DND-41 (cell line): Measurements from ENCODE around the gene SLC15A4.

Source experiments
- ATAC-seq: fragments of 200-7000 bp; cut with Tn5 transposase; 3 replicates; pipeline ENCODE4 v1.9.1; 2021; ENCODE audit warnings: low read depth; ENCODE audit not compliant: insufficient read depth
- DNase-seq: peaks from one replicate; pipeline ENCODE4 v3.0.0-alpha.2; 2020
- H2AFZ ChIP-seq: 2 replicates; pipeline ENCODE4 v1.6.0; 2012; ENCODE audit warnings: low read depth, low read length
- H3K27ac ChIP-seq: 2 replicates; pipeline ENCODE4 v1.5.1; 2012; ENCODE audit warnings: low read length, inconsistent platforms
- H3K27me3 ChIP-seq: fragments of 200-600 bp; sonication (generic); 2 replicates; pipeline ENCODE4 v1.6.0; 2012; ENCODE audit warnings: low read length, mild to moderate bottlenecking, inconsistent platforms; ENCODE audit not compliant: insufficient read depth, poor library complexity
- H3K36me3 ChIP-seq: 2 replicates; pipeline ENCODE4 v1.5.1; 2012; ENCODE audit warnings: low read length, inconsistent platforms; ENCODE audit not compliant: insufficient read depth
- H3K4me1 ChIP-seq: 2 replicates; pipeline ENCODE4 v1.5.1; 2012; ENCODE audit warnings: mild to moderate bottlenecking, low read length; ENCODE audit not compliant: insufficient read depth
- H3K4me2 ChIP-seq: 2 replicates; pipeline ENCODE4 v1.6.0; 2012; ENCODE audit warnings: mild to moderate bottlenecking, moderate library complexity, low read length, inconsistent platforms; ENCODE audit not compliant: insufficient read depth
- H3K4me3 ChIP-seq, 2 experiments: fragments of 200-600 bp in 1 of 2; shearing (Covaris generic) in 1 of 2; 2 replicates each; pipeline ENCODE4 v1.5.1; 2012 to 2016; ENCODE audit warnings: inconsistent platforms in 2 of 2, low read length in 2 of 2, mild to moderate bottlenecking in 2 of 2, low read depth in 1 of 2, moderate library complexity in 1 of 2
- H3K79me2 ChIP-seq: 2 replicates; pipeline ENCODE4 v1.6.0; 2012; ENCODE audit warnings: low read length, inconsistent platforms; ENCODE audit not compliant: insufficient read depth
- H3K9ac ChIP-seq: 2 replicates; pipeline ENCODE4 v1.6.0; 2012; ENCODE audit warnings: low read depth, mild to moderate bottlenecking, inconsistent platforms, low read length, moderate library complexity
- H3K9me3 ChIP-seq: 2 replicates; pipeline ENCODE4 v1.5.1; 2012; ENCODE audit warnings: low read length, moderate library complexity, mild to moderate bottlenecking, inconsistent platforms; ENCODE audit not compliant: insufficient read depth, severe bottlenecking
- H4K20me1 ChIP-seq: 2 replicates; pipeline ENCODE4 v1.6.0; 2012; ENCODE audit warnings: low read length; ENCODE audit not compliant: insufficient read depth
- CTCF ChIP-seq: IDR thresholded peaks from 2 replicates; pipeline ENCODE4 v1.5.1; 2012; ENCODE audit warnings: borderline replicate concordance, low read length, moderate library complexity, mild to moderate bottlenecking; ENCODE audit not compliant: poor library complexity, severe bottlenecking; ENCODE audit errors: extremely low read depth
- EZH2 ChIP-seq: IDR thresholded peaks from 3 replicates; pipeline ENCODE4 v1.6.1; 2012; ENCODE audit warnings: borderline replicate concordance, low read depth, mild to moderate bottlenecking, moderate library complexity, low read length, inconsistent platforms; ENCODE audit not compliant: severe bottlenecking

Gene SLC15A4

GRCh38 chr12:128783129-128783574 is 40.6 kb downstream of the SLC15A4 start:
- no peaks in the 10 kb centered on the region for H4K20me1 ChIP-seq
- no peaks in the 10 kb centered on the region for H3K36me3 ChIP-seq
- H2AFZ ChIP-seq: no peak overlapping the region; the same call in 1 of the 2 replicates
- H3K9me3 ChIP-seq: no peaks in the 10 kb centered on the region
- H3K4me3 ChIP-seq: no peak overlapping the region
- H3K4me1 ChIP-seq: peaks cover 5% of the 10 kb centered on the region
- peak overlapping the region; percentile 45; the same call in 1 of the 2 replicates for H3K4me2 ChIP-seq
- no peak overlapping the region for H3K27ac ChIP-seq
- no peaks in the 10 kb centered on the region for H3K27me3 ChIP-seq
- ATAC-seq: peak; percentile 56
- DNase-seq: peak; percentile 6
- H3K9ac ChIP-seq: no peak overlapping the region
- no peaks in the 10 kb centered on the region for H3K79me2 ChIP-seq
- TF ChIP-seq EZH2 (no peak), CTCF (no peak)

GRCh38 chr12:128779901-128780300 is 43.9 kb downstream of the SLC15A4 start:
- Histone ChIP-seq H4K20me1 (no peaks in the 10 kb centered on the region), H3K9me3 (no peaks in the 10 kb centered on the region), H3K4me1 (peaks cover 5% of the 10 kb centered on the region), H3K36me3 (no peaks in the 10 kb centered on the region), H2AFZ (no peak overlapping the region), H3K4me2 (no peak overlapping the region), H3K9ac (no peak overlapping the region), H3K27ac (no peak overlapping the region), H3K79me2 (no peaks in the 10 kb centered on the region), H3K27me3 (no peaks in the 10 kb centered on the region), H3K4me3 (no peak overlapping the region)
- ATAC-seq (no peak), DNase-seq (no peak)
- TF ChIP-seq EZH2 (no peak), CTCF (no peak)

GRCh38 chr12:128772249-128772648 is 51.5 kb downstream of the SLC15A4 start:
- H3K9me3 ChIP-seq: no peaks in the 10 kb centered on the region
- H4K20me1 ChIP-seq: no peaks in the 10 kb centered on the region
- no peak overlapping the region for H2AFZ ChIP-seq
- H3K9ac ChIP-seq: no peak overlapping the region
- no peaks in the 10 kb centered on the region for H3K36me3 ChIP-seq
- no peak overlapping the region for H3K27ac ChIP-seq
- no peak overlapping the region for H3K4me3 ChIP-seq
- no peaks in the 10 kb centered on the region for H3K79me2 ChIP-seq
- H3K27me3 ChIP-seq: no peaks in the 10 kb centered on the region
- no peak for ATAC-seq
- no peaks in the 10 kb centered on the region for H3K4me1 ChIP-seq
- TF ChIP-seq EZH2 (no peak), CTCF (no peak)
- no peak overlapping the region for H3K4me2 ChIP-seq
- no peak for DNase-seq

GRCh38 chr12:128771681-128772080 is 52.1 kb downstream of the SLC15A4 start:
- no peak overlapping the region for H3K4me2 ChIP-seq
- no peaks in the 10 kb centered on the region for H4K20me1 ChIP-seq
- ATAC-seq: no peak

More at GRCh38 chr12:128771681-128772080, 52.1 kb downstream of the SLC15A4 start:
- Histone ChIP-seq H3K9me3 (no peaks in the 10 kb centered on the region), H3K4me1 (no peaks in the 10 kb centered on the region), H3K4me3 (no peak overlapping the region), H2AFZ (no peak overlapping the region), H3K36me3 (no peaks in the 10 kb centered on the region), H3K27me3 (no peaks in the 10 kb centered on the region), H3K27ac (no peak overlapping the region), H3K9ac (no peak overlapping the region), H3K79me2 (no peaks in the 10 kb centered on the region)
- TF ChIP-seq EZH2 (no peak), CTCF (no peak)
- DNase-seq: no peak
